HG03571 (cell line): ENCODE measurements around the gene HAO1.
"Not testable (repeated sequence)": the region's sequence is repeated elsewhere in the genome, so short reads cannot be mapped to it uniquely, and the experiment has no call there.

ENCODE experiments used
- ATAC-seq: cut with Tn5 transposase; IDR thresholded peaks from one replicate; pipeline ENCODE4 v1.9.1; 2021; ENCODE audit not compliant: unreplicated experiment

HAO1 gene

DNA sequence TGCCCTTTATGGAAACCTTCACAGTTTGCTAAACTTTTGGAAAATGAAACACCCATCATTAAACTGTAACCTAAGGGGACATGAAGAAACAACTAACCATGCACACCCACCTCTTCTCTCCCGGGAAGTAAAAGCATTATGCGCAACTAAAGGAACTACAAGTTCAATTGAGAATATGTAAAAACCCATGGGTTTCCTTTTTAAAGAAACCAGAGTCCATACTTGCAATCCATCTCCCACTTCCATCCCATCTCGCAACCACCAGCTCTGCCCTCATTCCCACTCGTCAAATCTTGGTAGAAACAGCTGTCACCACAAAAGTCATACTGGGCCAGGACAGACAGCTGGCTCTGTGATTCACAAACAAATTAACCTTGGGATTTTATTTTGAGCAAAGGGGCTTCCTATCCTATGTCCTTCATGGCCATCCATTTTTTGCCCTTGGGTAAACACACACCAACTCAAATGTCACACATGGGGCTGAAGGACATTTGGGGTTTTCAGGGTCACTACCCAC, 81.5 kb downstream of the HAO1 start:
- no peak for ATAC-seq

DNA sequence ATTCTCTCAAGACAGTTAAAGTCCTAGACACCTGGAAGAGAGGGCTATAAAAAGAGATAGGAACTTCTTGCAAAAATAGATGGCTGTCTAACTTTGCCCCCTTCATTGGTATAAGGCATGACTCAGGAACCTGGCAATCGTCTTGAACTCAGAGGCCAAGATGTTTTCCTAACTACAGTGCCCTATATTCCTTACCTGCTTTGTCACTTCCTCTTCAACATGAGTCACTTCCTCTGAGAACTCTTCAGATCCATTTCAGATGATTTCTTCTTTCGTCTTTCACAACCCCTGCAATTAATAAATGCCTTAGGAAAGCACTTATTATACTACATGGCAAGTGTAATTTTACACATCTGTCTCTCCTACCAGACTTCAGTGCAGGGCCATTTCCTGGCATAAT, 83.5 kb downstream of the HAO1 start:
- no peak for ATAC-seq

DNA sequence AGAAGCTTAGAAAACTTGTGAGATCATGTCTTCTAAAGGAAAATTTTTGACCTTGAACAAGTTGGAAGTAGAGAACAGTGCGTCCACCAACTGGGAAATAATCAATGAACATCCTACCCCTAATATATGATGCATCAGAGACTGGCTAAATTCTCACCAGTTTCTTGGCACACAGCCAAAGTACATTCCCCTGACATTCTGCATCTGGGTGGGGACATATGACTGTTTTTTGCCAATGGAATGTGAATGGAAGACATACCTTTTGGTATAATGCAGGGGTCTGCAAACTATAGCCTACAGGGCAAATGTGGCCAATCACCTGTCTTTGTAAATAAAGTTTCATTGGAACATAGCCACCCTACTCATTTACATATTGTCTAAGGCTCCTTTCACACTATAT, 84.7 kb downstream of the HAO1 start:
- ATAC-seq: no peak

- no peak for ATAC-seq
These were observed 86.8 kb downstream of the HAO1 start for GRCh38 chr20:7853493-7853892.

DNA sequence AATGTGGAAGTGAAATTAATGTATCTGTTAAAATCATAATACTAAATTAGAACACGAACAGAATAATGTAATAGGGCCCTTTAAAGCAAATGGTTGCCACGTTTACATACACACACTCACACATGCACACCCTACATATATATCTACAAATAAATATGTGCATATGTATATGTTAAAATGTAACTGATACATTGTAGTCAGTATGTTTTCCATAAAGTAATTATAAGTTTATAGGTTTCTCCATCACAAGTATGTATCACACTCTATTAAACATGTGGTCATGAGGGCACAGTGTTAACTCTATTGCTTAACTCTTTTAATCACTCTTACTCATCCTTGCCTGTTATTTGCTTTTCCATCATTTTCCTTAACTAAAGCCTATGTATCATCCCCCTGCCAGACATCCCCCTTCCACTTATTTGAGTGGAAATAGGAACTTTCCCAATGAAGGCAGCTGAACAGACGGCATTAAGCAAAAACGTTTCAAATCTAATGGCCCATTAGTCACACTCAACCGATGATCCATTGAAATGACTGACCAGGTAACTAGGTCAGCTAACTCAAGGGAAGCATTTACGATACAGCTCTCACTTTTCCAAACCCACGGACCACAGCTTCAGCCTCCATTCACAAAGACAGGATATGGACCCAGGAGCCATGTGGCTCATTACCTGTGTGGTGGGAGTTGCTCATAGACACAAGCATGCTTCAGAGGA, 89.3 kb downstream of the HAO1 start:
- ATAC-seq: no peak

- no peak for ATAC-seq
These were observed 90.6 kb downstream of the HAO1 start for GRCh38 chr20:7849675-7850074.

DNA sequence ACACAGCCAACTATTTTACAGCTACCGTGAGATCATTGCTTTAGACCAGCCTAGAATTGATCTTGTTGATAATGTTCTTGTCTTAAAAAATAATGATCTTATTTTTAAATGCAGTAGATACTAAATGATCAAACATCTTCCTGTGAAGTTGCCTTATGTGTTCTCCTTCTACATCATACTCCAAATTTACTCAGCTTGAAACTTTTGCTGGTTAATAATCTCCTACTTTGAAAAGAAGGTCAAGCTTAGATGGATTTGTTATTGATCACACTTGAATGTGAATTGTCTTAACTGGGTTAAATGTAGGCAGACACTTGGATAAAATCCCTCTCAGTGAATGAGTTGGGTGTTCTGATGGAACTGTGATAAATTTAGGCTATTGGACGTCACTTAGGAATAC, 91.9 kb downstream of the HAO1 start:
- ATAC-seq: no peak

DNA sequence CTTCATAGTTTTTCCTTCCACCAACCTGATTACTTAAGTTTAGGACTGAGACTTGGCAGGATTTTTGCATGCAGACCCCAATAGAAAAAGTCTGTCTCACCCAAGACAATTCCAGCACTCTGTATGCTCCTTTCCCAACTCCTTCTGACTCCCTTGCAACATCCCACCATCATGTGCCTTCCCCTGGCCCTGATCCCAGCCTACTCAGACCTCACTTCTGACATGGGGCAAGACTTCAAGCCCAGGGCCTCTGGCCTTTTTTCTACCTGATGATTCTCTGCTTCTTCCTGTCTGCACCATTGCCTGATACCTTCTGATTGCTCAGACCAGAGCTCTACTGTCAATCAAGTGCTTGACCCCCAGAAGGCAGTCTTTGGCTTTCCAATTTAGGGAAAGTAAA, 96.6 kb downstream of the HAO1 start:
- ATAC-seq: no peak

- no peak for ATAC-seq
These were observed 98.3 kb downstream of the HAO1 start for GRCh38 chr20:7841971-7842310.

DNA sequence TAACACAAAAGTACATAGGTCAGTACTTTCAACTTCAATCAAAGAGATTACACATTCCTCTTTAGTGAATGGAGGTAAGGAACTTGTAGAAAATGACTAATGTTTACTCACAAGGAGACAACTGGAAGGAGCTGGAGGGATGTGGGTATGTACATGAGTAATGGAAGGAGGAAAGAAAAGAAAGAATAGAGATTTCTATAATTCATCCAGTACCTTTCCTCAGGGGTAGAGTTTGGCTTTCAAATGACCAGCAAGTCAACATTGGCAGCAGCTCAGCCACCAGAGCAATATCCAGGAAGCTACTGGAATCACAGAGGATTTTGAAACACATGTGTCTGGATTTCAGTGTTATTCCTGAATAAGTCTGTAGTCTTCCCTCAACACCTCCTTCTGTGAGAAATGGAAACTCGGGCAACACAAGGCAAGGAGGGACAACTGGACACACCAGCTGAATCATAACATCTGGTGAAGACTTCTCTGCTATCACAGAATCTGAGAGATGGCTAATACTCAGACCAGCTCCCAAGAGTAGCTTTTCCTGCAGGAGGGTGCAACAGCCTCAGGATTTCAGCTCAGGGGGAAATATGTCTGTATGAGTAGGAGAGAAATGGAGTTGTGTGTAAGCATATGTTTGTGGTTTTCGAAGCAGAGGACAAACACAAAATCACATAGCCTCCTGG, 98.8 kb downstream of the HAO1 start:
- no peak for ATAC-seq

DNA sequence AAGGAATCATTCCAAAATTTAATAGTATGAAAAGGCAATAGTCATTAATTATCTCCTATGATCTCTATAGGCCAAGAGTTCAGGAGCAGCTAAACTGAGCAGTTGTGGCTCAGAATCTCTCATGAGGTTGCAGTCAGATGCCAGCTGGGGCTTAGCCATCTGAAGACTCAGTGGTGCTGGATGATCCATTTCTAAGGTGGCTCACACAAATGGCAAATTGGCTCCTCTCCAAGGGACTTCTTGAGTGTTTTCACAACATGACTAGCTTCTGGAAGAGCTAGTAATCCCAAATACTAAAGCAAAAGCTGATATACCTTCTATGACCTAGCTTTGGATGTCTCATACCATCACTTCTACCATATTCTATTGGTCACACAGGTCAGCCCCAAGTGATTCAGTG, 104.2 kb downstream of the HAO1 start:
- ATAC-seq: no peak

DNA sequence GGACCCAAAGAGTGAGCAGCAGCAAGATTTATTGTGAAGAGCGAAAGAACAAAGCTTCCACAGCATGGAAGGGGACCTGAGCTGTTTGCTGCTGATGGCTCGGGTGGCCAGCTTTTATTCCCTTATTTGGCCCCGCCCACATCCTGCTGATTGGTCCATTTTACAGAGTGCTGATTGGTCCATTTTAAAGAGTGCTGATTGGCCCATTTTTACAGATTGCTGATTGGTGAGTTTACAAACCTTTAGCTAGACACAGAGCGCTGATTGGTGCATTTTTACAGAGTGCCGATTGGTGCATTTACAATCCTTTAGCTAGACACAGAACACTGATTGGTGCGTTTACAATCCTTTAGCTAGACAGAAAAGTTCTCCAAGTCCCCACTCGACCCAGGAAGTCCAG, 105.8 kb downstream of the HAO1 start:
- not testable (repeated sequence) for ATAC-seq
